ENCODE results near the gene FOXJ2. TPM values are rescaled to one million over a fixed set of nuclear protein-coding genes. Genes with fewer than 3 reads are reported as not detected.

FOXJ2 gene
- total RNA-seq, 1 experiment from 2014 or later: 5.5 TPM

DNA sequence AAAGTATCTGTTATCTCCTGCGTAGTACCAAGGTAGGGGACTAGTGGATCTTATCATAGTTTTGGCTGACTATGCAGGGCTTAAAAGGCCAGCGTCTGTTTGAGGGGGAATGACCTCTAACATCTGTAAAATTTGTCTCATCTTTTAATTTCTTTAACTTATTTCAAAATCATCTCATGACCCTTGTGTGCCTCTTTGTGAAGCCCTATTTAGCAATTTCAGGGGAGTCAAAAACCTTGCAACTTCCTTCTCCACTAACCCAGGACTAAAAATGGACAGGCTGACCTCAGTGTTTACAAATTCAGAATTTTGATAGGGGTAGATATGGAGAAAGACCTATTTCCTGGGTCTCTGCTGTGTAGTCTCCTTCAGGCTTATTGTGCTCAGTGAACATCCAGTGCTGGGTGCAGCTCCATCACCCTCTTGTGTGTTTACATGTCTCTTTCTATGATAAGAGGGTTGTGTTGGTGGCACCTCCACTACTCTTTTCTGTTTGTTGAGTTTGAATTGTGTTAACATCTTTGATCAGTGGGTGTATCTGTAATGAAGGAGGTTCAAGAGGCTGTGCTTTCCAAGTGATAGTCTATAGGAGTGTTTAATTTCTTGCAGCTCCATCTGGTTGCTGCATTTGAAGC lies 63.9 kb downstream of the FOXJ2 start:
- no peaks in the 10 kb centered on the region for H3K27me3 Mint-ChIP-seq (ENCODE audit: low read depth)
- no peak for DNase-seq

More for the DNA sequence above, 63.9 kb downstream of the FOXJ2 start:
- Histone ChIP-seq H2BK20ac (ENCODE audit: low read depth, low read length, poor library complexity, severe bottlenecking) (no peak overlapping the region), H3K9ac (ENCODE audit: extremely low read depth, insufficient read length, low read length) (no peak overlapping the region), H3T11ph (ENCODE audit: low read length) (no peak overlapping the region), H4K20me1 (ENCODE audit: control insufficient read depth, insufficient read depth, insufficient read length) (no peaks in the 10 kb centered on the region), H2AK5ac (ENCODE audit: insufficient read length, low read length) (no peak overlapping the region), H3K79me1 (ENCODE audit: insufficient read depth, low read depth, low read length, poor library complexity, severe bottlenecking) (no peaks in the 10 kb centered on the region), H3K56ac (ENCODE audit: insufficient read length, low read depth, low read length) (no peak overlapping the region), H2BK5ac (ENCODE audit: insufficient read length, low read length) (no peak overlapping the region), H3K79me2 (ENCODE audit: insufficient read depth, low read length) (no peaks in the 10 kb centered on the region), H3K27me3 (ENCODE audit: insufficient read depth, low read length) (no peaks in the 10 kb centered on the region), H2BK120ac (ENCODE audit: low read depth, low read length, poor library complexity, severe bottlenecking) (no peak overlapping the region), H2AFZ (ENCODE audit: low read length) (no peak overlapping the region), H2BK12ac (ENCODE audit: insufficient read length, low read depth, low read length) (no peak overlapping the region), H3K14ac (ENCODE audit: insufficient read depth, low read length) (no peak overlapping the region), H3K4ac (ENCODE audit: low read depth, low read length) (no peak overlapping the region), H3K23ac (ENCODE audit: insufficient read length, low read depth, low read length) (no peak overlapping the region), H3K9me3 (ENCODE audit: control insufficient read depth, low read depth, low read length) (no peaks in the 10 kb centered on the region), H3K4me1 (ENCODE audit: insufficient read depth, low read length) (no peaks in the 10 kb centered on the region), H4K8ac (replicated peaks; ENCODE audit: insufficient read length, low read depth, low read length) (no peak overlapping the region), H3K4me2 (ENCODE audit: insufficient read depth, insufficient read length, low read length) (no peak overlapping the region), H2BK15ac (ENCODE audit: low read depth, low read length) (no peak overlapping the region), H3K23me2 (ENCODE audit: insufficient read length, low read depth, low read length, poor library complexity, severe bottlenecking) (no peaks in the 10 kb centered on the region), H3K18ac (ENCODE audit: insufficient read length, low read depth, low read length) (no peak overlapping the region), H3K27ac (ENCODE audit: insufficient read length, low read depth, low read length) (no peak overlapping the region), H4K5ac (ENCODE audit: insufficient read length, low read depth, low read length) (no peak overlapping the region), H4K91ac (ENCODE audit: insufficient read length, low read depth, low read length) (no peak overlapping the region)
- no CpG with 5 or more reads among the region's 2 CpGs for WGBS (ENCODE audit: extremely low coverage, insufficient read length, low lambda C conversion rate)
- TF ChIP-seq, protein P1, sequence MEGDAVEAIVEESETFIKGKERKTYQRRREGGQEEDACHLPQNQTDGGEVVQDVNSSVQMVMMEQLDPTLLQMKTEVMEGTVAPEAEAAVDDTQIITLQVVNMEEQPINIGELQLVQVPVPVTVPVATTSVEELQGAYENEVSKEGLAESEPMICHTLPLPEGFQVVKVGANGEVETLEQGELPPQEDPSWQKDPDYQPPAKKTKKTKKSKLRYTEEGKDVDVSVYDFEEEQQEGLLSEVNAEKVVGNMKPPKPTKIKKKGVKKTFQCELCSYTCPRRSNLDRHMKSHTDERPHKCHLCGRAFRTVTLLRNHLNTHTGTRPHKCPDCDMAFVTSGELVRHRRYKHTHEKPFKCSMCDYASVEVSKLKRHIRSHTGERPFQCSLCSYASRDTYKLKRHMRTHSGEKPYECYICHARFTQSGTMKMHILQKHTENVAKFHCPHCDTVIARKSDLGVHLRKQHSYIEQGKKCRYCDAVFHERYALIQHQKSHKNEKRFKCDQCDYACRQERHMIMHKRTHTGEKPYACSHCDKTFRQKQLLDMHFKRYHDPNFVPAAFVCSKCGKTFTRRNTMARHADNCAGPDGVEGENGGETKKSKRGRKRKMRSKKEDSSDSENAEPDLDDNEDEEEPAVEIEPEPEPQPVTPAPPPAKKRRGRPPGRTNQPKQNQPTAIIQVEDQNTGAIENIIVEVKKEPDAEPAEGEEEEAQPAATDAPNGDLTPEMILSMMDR (conservative IDR thresholded peaks at IDR 0.05): no peak
- Mint-ChIP-seq H3K4me3 (no peak overlapping the region), H3K36me3 (ENCODE audit: insufficient read depth in 1 of 3, low read depth in 3 of 3) (peaks cover 17 to 59% (median 51%) of the 10 kb centered on the region in 3 experiments; a peak in 6 of 7 replicates), H3K4me1 (no peaks in the 10 kb centered on the region), H3K27ac (no peak overlapping the region), H3K9me3 (no peaks in the 10 kb centered on the region)

Measured in H9 (cell line).